GM18499 (cell line): ENCODE data around the gene LARGE1.

ENCODE experiments used
- ATAC-seq: cut with Tn5 transposase; IDR thresholded peaks from one replicate; pipeline ENCODE4 v1.9.1; 2021; ENCODE audit warnings: moderate number of reproducible peaks; ENCODE audit not compliant: insufficient read depth, unreplicated experiment

LARGE1 gene

DNA sequence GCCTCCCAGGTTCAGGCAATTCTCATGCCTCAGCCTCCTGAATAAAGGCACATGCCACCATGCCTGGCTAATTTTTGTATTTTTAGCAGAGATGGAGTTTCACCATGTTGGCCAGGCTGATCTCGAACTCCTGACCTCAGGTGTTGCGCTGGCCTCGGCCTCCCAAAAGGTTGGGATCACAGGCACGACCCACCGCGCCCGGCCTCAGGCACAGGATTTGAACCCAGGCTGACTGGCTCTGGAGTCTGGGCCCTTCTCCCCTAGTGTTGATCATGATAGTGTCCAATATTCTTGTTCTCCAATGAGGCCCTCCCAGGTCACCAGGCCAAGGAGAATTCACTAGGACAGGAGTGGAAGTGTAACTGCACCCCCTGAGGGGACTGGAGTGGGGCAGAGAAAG is 401.9 kb downstream of the LARGE1 start:
- ATAC-seq = no peak

DNA sequence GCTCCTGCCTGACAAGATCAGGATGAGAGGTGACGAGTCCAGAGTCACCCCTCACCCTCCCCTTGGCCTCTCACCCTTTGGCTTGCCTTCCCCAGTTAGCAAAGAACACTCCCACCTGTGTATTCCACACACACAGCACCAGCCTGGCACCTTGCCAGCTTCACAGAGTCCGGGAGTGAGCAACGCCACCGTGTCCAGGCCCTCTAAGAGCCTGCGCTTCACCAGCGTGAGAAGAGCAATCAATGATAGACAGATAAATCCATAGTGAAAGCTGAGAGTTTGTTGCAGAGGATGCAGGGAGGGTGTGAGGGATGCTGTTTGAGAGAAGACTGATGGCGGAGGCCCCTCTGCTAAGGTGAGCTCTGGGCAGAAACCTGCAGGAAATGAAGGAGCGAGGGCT is 404.5 kb downstream of the LARGE1 start:
- ATAC-seq = no peak

DNA sequence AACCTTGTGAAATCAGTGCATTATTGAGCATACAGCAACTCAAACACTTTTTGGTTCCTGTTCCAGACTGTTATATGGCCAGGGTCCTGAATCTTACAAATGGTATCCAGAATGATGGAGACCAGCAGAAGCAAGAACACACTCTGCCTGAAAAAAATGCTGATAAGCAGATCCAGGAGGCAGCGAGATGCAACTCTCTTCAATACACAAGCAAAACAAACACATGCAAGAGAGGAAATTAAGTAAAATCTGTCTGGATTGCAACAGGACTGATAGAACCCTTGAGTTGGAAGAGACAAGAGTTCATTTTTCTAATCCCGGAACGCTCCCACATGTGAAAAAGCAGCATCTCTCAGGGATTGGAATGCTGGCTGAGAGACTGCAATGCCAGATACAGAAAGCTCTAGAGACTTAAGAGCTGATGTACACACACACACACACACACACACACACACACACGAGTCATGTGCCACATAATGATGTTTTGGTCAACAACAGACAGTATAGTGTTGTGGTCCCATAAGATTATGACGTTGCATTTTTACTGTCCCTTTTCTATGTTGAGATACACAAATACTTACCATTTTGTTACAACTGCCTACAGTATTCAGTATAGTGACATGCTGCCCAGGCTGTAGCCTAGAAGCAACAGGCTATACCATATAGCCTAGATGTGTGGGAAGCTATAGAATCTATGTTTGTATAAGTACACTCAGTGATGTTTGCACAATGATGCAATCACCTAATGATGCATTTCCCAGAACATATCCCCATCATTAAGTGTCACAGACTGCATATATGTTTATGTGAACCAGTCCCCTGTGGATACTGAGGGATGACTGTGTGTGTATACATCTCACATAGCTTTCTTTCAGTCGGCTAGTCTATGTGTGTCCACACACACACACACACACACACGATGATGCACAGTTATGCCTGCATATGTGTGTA is 406.6 kb downstream of the LARGE1 start:
- ATAC-seq = no peak

DNA sequence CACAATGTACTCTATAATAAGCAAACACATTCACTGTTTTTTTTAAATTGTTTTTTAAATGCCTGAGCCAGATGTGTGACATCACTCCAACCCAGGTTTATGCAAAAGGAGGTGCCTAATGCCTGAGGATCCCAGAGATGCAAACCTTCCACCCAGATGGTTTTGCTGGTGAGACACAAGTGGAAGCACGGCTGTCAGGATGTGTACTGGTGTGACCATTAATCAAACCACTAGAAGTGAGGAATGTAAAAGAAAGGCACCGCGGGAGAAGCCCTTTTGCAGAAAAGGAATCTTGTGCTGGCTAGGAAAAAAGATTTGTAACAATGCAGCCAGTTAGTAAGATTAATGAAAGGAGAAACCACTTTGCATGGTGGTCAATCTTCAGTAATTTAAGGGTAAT is 407.4 kb downstream of the LARGE1 start:
- ATAC-seq = no peak

DNA sequence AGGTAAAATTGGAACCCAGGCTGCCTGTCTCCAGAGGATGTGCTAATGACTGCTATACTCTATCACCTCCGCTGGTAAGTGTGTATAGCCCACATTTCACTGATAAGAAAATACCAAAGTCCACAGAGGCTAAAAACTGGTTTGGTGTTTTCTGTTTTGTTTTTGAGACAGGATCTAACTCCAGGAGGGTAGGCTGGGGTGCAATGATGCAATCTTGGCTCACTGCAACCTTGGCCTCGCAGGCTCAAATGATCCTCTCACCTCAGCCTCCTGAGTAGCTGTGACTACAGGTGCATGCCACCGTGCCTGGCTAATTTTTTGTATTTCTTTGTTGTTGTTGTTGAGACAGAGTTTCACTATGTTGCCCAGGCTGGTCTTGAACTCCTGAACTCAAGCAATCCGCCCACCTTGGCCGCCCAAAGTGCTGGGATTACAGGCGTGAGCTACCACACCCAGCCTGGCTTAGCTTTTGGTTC is 409.8 kb downstream of the LARGE1 start:
- no peak for ATAC-seq

- no peak for ATAC-seq
These were observed 415.2 kb downstream of the LARGE1 start for GRCh38 chr22:33504941-33505625.

- no peak for ATAC-seq
These were observed 424.2 kb downstream of the LARGE1 start for GRCh38 chr22:33496112-33496511.

- no peak for ATAC-seq
These were observed 426.6 kb downstream of the LARGE1 start for GRCh38 chr22:33493476-33494205.

GRCh38 chr22:33492210-33492651 is 428.0 kb downstream of the LARGE1 start:
- no peak for ATAC-seq

- no peak for ATAC-seq
These were observed 433.1 kb downstream of the LARGE1 start for GRCh38 chr22:33487041-33487716.

DNA sequence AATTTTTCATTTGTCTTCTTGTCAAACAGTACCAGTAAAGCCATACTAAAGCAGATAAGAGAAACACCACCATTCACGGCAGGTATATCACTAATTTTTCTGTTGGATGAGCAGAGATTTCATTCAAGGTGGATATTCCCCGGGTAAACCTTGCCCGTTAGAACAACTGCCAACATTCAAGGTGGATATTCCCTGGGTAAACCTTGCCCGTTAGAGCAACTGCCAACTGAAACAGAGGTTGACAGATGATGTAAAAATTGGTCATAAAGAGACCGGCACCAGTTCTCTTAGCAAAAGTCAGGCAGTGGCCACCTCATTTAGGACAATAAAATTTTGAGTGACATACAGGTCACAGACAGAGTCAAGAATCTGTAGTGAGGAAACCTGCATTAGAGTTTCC is 438.7 kb downstream of the LARGE1 start:
- ATAC-seq = no peak

DNA sequence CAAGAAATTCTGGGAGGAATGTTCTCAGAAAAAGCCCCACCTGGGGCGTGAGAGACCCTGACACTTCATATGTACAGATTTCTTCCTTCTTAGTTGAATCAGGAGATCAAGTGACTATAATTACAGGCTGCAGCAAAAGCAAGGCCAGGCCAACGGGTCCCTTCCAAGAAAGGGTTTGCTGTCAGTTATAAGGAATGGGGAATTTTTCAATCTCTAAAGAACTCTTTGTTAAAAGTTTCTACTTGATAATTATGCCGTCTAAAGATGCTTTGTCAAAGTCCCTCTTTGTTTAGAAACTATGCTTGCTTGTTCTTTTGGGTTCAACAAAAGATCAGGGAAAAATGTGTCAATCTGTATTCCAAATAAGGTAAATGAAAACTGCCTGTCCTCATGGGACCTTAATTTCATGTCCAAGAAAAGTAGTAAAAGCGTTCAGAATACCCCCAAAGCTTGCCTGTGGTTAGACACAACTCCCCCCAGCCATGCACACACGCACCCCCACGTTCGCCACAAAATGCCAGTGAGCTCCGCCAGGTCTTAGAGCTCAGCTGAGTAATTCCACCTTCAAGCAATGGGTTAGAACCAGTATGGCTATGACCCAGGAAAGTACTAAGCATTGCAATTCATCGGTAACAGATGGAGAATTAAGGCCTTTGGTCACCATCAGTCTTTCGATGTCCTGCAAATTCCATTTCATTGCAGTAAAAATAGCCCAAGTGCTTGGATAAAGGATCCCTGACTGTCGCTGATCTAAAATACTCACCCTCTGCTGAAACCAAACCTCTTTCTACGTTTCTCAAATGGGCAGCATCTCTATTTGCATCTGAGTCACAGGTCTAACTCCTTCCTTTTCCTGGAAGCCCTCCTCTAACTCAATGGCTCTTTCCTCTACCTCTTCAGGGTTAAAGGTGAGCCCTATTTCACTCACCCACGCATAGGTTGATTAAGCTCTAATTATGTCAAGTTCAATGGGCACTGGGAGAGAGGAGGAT is 442.9 kb downstream of the LARGE1 start:
- ATAC-seq = no peak

DNA sequence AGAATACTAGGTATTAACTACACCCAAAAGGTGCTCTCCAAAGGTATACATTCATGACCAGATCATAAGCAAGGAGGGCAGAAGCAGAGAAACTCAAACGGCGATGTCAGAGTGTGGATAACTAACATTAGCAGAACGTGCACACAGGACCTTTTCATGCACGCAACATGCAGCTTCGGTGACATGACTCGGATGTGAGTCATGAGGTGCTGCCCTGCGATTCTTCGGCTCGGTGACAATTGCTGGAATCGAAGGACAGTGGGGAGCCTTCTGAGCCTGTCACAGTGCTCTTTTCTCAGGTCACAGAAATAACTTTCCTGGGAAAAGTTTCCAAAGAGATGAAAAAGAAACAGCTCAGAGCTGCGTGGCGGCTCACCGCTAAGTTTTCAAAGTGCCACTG is 443.6 kb downstream of the LARGE1 start:
- ATAC-seq = no peak

DNA sequence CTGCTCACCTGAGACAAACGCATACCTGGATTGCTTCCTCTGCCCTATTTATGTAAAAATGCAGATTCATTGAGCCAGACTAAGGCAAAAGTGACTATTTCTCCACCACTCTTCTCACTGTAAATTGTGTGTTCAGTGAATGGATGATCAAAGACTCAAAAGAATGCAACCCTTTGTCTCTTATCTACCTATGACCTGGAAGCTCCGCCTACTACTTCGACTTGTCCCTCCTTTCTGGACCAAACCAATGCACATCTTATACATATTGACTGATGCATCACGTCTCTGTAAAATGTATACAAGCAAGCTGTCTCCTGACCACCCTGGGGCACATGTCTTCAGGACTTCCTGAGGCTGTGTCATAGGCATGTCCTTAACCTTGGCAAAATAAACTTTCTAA is 444.1 kb downstream of the LARGE1 start:
- no peak for ATAC-seq

- ATAC-seq = no peak
These were observed 445.7 kb downstream of the LARGE1 start for GRCh38 chr22:33474587-33474986.

DNA sequence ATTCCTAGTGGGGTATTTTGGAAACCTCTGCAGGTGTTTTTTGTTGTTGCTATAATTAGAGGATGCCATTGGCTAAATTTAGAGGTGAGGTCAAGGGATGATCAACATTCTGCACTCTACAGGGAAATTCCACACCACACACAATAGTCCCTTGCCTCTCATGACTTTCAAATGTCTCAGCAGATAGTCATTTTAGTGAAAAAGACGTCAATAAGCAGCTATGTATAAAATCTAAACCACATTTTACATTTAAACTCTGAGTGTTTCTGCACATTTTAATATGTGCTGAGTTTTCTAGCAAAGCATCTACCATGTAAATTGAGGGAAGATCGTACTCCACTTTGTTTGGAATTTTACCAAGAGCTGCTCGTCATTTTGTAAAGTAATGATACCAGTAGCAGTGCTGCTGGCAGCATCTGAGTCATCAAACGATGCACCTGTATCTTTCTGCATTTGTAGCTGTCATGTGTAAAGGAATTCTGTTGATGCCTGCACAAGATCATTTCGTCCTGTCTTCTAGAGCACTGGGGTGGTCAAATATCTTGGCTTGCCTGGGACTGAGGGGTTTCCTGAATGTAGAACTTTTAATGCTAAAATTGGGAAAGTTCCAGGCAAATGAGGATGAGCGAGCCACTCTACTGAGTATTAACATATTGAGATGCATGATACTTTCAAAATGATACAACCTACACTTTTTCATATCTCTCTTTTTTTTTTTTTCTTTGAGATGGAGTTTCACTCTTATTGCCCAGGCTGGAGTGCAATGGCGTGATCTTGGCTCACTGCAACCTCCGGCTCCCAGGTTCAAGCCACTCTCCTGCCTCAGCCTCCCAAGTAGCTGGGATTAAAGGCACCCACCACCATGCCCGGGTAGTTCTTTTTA is 447.6 kb downstream of the LARGE1 start:
- ATAC-seq = peak; percentile 62

GRCh38 chr22:33470456-33470855 is 449.8 kb downstream of the LARGE1 start:
- ATAC-seq = no peak

GRCh38 chr22:33467620-33468095 is 452.6 kb downstream of the LARGE1 start:
- ATAC-seq = no peak
